GM19043 (cell line): ENCODE measurements around the gene TBPL2.

Source experiments
- ATAC-seq: cut with Tn5 transposase; IDR thresholded peaks from one replicate; pipeline ENCODE4 v1.9.1; 2021; ENCODE audit warnings: low read depth; ENCODE audit not compliant: unreplicated experiment

Gene TBPL2

GRCh38 chr14:55373784-55374705 lies 66.4 kb downstream of the TBPL2 start:
- no peak for ATAC-seq

- ATAC-seq = no peak
Measured at GRCh38 chr14:55372825-55373224, 67.6 kb downstream of the TBPL2 start.

- ATAC-seq = no peak
Measured at GRCh38 chr14:55372423-55372822, 68.0 kb downstream of the TBPL2 start.

GRCh38 chr14:55370883-55371455 lies 69.4 kb downstream of the TBPL2 start:
- ATAC-seq = no peak

- no peak for ATAC-seq
Measured at GRCh38 chr14:55366271-55366670, 74.1 kb downstream of the TBPL2 start.
